Liver (tissue), 3 donors: ENCODE results near the gene C10orf71.

ENCODE experiments used
- JUND ChIP-seq, 2 donors: IDR thresholded peaks; 2 replicates each; pipeline ENCODE4 v1.6.1; 2016; ENCODE audit warnings: antibody characterized with exemption in 2 of 2
- RAD21 ChIP-seq, 2 donors: IDR thresholded peaks; 2 replicates each; pipeline ENCODE4 v1.6.1; 2016; ENCODE audit warnings: antibody characterized with exemption in 2 of 2, mild to moderate bottlenecking in 2 of 2
- RXRA ChIP-seq, 2 donors: IDR thresholded peaks; 2 replicates each; pipeline ENCODE4 v1.6.1; 2017 to 2018; ENCODE audit warnings: antibody characterized with exemption in 2 of 2, mild to moderate bottlenecking in 1 of 2
- TAF1 ChIP-seq: conservative IDR thresholded peaks from 2 replicates; pipeline ENCODE4 v1.6.1; 2016; ENCODE audit warnings: antibody characterized with exemption, mild to moderate bottlenecking
- YY1 ChIP-seq: IDR thresholded peaks from 2 replicates; pipeline ENCODE4 v1.6.1; 2016; ENCODE audit warnings: antibody characterized with exemption, mild to moderate bottlenecking
- TF ChIP-seq, protein P1 (sequence below): IDR thresholded peaks from 2 replicates; pipeline ENCODE4 v1.6.1; 2016; ENCODE audit warnings: antibody characterized with exemption, mild to moderate bottlenecking
- TF ChIP-seq, protein P2 (sequence below): fragments of 150-350 bp; IDR thresholded peaks from 2 replicates; pipeline ENCODE4 v1.5.1; 2017; ENCODE audit warnings: improper control_type of control experiment, low read depth, low read length; ENCODE audit not compliant: missing input control
- donor health status: healthy.
- donor health status: healthy.

DNA sequence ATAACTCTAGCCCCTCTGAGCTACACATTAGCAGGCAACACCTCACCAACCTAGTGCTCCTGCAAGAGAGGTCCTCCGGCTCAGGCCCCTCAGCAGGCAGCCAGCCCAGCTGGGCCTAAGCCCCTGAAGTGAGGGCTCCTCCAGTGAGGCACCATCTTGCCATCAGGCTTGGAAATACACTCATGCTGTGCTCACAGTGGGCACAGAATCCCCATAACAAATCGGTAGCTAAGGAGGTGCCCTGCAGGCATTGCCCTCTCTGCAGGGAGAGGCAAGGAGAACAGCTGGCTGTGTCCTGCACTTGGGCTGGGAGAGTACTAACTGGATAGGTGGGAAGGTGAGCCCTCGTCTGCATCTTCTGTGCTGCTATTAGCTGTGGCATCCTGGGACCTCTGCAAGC lies 3.7 kb upstream of the C10orf71 start:
- TF ChIP-seq, protein P1, sequence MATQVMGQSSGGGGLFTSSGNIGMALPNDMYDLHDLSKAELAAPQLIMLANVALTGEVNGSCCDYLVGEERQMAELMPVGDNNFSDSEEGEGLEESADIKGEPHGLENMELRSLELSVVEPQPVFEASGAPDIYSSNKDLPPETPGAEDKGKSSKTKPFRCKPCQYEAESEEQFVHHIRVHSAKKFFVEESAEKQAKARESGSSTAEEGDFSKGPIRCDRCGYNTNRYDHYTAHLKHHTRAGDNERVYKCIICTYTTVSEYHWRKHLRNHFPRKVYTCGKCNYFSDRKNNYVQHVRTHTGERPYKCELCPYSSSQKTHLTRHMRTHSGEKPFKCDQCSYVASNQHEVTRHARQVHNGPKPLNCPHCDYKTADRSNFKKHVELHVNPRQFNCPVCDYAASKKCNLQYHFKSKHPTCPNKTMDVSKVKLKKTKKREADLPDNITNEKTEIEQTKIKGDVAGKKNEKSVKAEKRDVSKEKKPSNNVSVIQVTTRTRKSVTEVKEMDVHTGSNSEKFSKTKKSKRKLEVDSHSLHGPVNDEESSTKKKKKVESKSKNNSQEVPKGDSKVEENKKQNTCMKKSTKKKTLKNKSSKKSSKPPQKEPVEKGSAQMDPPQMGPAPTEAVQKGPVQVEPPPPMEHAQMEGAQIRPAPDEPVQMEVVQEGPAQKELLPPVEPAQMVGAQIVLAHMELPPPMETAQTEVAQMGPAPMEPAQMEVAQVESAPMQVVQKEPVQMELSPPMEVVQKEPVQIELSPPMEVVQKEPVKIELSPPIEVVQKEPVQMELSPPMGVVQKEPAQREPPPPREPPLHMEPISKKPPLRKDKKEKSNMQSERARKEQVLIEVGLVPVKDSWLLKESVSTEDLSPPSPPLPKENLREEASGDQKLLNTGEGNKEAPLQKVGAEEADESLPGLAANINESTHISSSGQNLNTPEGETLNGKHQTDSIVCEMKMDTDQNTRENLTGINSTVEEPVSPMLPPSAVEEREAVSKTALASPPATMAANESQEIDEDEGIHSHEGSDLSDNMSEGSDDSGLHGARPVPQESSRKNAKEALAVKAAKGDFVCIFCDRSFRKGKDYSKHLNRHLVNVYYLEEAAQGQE, result no peak
- TF ChIP-seq JUND (IDR thresholded peaks at IDR 0.05), result no peak
- no peak for TF ChIP-seq YY1
- TF ChIP-seq, protein P2, sequence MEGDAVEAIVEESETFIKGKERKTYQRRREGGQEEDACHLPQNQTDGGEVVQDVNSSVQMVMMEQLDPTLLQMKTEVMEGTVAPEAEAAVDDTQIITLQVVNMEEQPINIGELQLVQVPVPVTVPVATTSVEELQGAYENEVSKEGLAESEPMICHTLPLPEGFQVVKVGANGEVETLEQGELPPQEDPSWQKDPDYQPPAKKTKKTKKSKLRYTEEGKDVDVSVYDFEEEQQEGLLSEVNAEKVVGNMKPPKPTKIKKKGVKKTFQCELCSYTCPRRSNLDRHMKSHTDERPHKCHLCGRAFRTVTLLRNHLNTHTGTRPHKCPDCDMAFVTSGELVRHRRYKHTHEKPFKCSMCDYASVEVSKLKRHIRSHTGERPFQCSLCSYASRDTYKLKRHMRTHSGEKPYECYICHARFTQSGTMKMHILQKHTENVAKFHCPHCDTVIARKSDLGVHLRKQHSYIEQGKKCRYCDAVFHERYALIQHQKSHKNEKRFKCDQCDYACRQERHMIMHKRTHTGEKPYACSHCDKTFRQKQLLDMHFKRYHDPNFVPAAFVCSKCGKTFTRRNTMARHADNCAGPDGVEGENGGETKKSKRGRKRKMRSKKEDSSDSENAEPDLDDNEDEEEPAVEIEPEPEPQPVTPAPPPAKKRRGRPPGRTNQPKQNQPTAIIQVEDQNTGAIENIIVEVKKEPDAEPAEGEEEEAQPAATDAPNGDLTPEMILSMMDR, result no peak
- no peak for TF ChIP-seq TAF1
- no peak for TF ChIP-seq RXRA (IDR thresholded peaks at IDR 0.05)
- no peak for TF ChIP-seq RAD21 (IDR thresholded peaks at IDR 0.05)
